HG03521 (cell line): Measurements from ENCODE around the gene DEFB126.
"Not testable (repeated sequence)": the region's sequence is repeated elsewhere in the genome, so short reads cannot be mapped to it uniquely, and the experiment has no call there.

ENCODE experiments used
- ATAC-seq: cut with Tn5 transposase; IDR thresholded peaks from one replicate; pipeline ENCODE4 v1.9.1; 2021; ENCODE audit warnings: mild to moderate bottlenecking, moderate library complexity; ENCODE audit not compliant: unreplicated experiment

DEFB126 gene

GRCh38 chr20:142290-142689, at the start of gene DEFB126:
Gene DEFB126, plus strand, starts transcription at chr20:142590. Its CDS starts 39 bp downstream, at chr20:142629.
- ATAC-seq, result no peak

- no peak for ATAC-seq
These were observed 48.7 kb upstream of the DEFB126 start for GRCh38 chr20:93641-94040.

GRCh38 chr20:95215-95614, 47.2 kb upstream of the DEFB126 start:
- no peak for ATAC-seq

DNA sequence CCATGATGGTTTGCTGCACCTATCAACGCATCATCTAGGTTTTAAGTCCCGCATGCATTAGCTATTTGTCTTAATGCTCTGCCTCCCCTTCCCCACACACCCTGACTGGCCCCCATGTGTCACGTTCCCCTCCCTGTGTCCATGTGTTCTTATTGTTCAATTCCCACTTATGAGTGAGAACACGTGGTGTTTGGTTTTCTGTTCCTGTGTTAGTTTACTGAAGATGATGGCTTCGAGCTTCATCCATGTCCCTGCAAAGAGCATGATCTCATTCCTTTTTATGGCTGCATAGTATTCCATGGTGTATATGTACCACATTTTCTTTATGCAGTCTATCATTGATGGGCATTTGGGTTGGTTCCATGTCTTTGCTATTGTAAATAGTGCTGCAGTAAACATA, 44.7 kb upstream of the DEFB126 start:
- not testable (repeated sequence) for ATAC-seq

DNA sequence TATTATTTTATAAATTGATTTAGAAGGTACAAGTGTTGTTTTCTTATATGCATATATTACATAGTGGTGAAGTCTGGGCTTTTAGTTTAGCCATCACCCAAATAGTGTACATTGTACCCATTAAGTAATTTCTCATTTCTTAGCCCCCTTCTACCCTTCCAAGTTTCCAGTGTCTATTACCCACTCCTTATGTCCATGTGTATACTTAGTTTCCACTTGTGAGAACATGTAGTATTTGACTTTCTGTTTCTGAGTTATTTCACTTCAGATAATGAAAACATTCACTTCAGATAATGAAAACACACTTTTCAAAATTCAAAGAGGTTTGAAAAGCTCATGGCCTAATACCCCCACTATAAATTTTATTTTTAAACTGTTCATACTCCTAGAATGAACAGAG, 40.4 kb upstream of the DEFB126 start:
- no peak for ATAC-seq

- ATAC-seq, result no peak
These were observed 38.9 kb upstream of the DEFB126 start for GRCh38 chr20:103456-103855.

- ATAC-seq, result no peak
These were observed 30.0 kb upstream of the DEFB126 start for GRCh38 chr20:112396-112795.

- ATAC-seq, result no peak
These were observed 24.9 kb upstream of the DEFB126 start for GRCh38 chr20:117518-117917.

DNA sequence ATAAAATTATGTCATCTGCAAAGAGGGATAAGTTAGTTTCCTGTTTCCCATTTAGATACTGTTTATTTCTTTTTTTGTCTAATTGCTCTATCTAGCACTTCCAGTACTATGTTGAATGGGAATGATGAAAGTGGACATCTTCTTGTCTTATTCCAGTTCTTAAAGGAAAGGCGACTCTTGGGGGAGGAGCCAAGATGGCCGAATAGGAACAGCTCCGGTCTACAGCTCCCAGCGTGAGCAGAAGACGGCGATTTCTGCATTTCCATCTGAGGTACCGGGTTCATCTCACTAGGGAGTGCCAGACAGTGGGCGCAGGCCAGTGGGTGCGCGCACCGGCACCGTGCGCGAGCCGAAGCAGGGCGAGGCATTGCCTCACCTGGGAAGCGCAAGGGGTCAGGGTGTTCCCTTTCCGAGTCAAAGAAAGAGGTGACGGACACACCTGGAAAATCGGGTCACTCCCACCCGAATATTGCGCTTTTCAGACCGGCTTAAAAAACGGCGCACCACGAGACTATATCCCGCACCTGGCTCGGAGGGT, 12.5 kb upstream of the DEFB126 start:
- not testable (repeated sequence) for ATAC-seq

DNA sequence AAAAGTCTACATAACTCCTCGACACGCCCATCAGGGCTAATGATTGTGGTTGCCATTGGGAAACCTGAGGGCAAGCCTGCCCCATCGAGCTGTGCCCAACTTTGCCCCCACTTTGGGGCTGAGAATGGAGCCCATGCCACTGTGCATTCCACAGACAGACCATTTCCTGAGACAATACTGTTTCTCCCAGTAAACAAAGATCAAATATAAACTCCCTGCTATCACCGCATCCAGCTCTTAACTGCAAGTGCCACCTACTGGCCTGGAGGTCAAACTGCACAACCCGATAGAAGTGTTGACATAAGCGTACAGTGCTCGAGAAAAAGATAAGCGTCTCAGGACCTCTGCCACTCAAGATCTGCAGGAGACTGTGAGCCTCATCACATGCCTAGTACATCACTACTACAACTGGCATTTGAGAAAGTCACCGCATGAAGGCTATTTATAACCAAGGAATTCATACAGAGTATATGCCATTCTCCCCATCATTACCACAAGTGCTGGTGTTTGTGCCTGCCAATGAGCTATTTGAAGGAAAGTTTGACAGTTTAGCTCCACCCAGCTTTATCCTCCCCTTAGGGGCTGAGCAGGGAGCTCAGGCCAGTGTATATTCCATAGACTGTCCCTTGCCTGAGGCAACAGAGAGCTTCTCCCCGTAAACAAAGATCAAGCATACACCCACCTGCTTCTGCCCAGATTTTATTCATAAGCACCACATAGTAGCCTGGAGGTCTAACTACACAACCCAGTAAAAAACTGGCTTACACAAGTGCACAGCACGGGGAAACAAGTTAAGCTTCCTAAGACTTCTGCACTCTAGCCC, 4.5 kb upstream of the DEFB126 start:
- no peak for ATAC-seq

GRCh38 chr20:145877-146276, 3.5 kb downstream of the DEFB126 start:
- no peak for ATAC-seq

- no peak for ATAC-seq
These were observed 9.7 kb downstream of the DEFB126 start for GRCh38 chr20:152131-152530.

- ATAC-seq, result no peak
These were observed 14.8 kb downstream of the DEFB126 start, which contains the start of gene DEFB127 for GRCh38 chr20:157154-157553. Gene DEFB127, plus strand, starts transcription at chr20:157454. Its CDS starts 91 bp downstream, at chr20:157545.

DNA sequence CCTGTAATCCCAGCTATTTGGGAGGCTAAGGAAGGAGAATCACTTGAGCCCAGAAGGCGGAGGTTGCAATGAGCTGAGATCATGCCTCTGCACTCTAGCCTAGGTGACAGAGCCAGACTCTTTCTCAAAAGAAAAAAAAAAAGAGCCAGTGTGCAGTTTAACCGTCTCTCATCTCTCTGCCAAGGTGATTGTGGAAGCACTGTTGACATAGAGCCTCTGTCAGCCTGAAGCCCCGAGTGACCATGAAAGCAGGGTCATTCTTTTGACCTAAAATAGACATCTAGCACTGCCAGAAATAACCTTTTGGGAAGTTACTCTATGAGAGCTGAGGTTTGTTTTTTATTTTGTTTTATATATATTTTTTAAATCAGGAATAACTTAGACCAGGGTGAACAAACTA, 22.2 kb downstream of the DEFB126 start:
- ATAC-seq, result no peak

DNA sequence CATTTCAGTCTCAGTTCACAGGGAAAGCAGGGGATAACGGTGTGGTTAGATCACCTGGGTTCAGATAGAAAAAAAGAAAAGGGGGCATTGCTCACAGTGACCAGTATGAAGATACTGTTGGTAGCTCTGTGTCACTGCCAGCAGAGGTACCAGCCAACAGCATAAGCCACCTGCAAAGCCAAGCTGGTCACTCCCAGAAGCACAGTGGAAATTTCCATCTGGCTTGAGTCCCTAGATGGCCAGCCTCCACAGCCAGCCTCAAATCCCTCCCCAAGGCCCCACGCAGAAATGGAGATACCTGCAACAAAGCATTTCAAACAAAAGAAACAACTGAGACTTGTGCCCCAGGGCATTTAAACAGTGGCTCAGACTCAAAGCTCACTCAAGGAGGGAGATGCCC, 26.5 kb downstream of the DEFB126 start:
- no peak for ATAC-seq

GRCh38 chr20:184288-184687, 41.9 kb downstream of the DEFB126 start:
- ATAC-seq, result no peak

- ATAC-seq, result no peak
These were observed 45.3 kb downstream of the DEFB126 start for GRCh38 chr20:187733-188132.

DNA sequence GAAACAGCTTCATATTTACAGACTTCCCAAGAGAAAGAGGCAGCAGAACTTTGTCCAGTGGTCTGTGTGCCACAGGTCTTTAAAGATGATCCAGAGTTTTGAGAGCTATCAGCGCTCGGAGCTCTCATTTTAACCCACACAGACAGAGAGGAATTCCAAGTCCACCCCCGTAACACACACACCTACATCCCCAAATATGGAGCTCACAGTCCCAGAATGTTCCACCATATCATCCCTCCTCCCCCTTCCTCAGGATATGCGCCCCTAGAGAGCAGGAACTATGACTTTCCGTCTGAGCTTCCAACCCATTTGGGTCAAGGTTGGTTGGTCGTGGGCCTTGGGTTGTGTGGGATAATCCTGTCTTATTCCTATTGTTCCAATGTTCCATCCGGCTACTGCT, 47.2 kb downstream of the DEFB126 start, which contains the start of gene DEFB128:
Gene DEFB128, minus strand, starts transcription at position 101 of the 400 bp plus-strand sequence. Its CDS starts 88 bp downstream, at position 13.
- no peak for ATAC-seq
